ENCODE data around the gene TLL1. TPM values are rescaled to one million over a fixed set of nuclear protein-coding genes. Genes with fewer than 3 reads are reported as not detected.

The TLL1 gene
- total RNA-seq, 1 experiment from 2014 or later = not detected

DNA sequence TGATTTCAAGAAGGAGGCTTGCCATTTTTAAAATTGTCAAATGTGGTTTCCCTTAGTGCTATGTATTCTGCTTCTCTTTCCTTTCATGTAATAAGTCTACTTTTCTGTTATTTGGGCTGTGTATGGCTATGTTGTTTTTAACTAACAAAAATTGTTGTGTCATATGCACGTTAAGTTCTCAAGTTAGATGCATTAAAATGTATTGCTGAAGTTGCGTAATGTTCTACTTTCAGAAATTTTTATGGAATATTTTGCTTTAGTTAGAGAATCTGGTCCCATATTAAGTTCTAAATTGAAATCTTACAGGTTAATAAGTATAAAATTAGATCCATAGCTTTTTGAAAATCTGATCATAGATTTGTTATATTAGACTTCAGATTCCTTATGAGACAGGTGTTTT, 133.2 kb downstream of the TLL1 start:
- no peak overlapping the region for H3K4me2 ChIP-seq (ENCODE audit: insufficient read depth, insufficient read length, low read length)
- Mint-ChIP-seq H3K27ac (no peak overlapping the region), H3K36me3 (ENCODE audit: insufficient read depth in 1 of 3, low read depth in 3 of 3) (peaks cover 0 to 2% (median 0%) of the 10 kb centered on the region in 3 experiments; a peak in 1 of 7 replicates), H3K27me3 (ENCODE audit: low read depth) (no peaks in the 10 kb centered on the region), H3K9me3 (0 out of 5 replicates have a peak, but pooled peaks cover 0 to 2% of the 10 kb centered on the region in 2 experiments), H3K4me1 (no peaks in the 10 kb centered on the region), H3K4me3 (no peak overlapping the region)
- no peak overlapping the region for H3K18ac ChIP-seq (ENCODE audit: insufficient read length, low read depth, low read length)
- H3K9me3 ChIP-seq (ENCODE audit: control insufficient read depth, low read depth, low read length) = no peaks in the 10 kb centered on the region
- TF ChIP-seq, protein P1, sequence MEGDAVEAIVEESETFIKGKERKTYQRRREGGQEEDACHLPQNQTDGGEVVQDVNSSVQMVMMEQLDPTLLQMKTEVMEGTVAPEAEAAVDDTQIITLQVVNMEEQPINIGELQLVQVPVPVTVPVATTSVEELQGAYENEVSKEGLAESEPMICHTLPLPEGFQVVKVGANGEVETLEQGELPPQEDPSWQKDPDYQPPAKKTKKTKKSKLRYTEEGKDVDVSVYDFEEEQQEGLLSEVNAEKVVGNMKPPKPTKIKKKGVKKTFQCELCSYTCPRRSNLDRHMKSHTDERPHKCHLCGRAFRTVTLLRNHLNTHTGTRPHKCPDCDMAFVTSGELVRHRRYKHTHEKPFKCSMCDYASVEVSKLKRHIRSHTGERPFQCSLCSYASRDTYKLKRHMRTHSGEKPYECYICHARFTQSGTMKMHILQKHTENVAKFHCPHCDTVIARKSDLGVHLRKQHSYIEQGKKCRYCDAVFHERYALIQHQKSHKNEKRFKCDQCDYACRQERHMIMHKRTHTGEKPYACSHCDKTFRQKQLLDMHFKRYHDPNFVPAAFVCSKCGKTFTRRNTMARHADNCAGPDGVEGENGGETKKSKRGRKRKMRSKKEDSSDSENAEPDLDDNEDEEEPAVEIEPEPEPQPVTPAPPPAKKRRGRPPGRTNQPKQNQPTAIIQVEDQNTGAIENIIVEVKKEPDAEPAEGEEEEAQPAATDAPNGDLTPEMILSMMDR (conservative IDR thresholded peaks at IDR 0.05) = no peak
- H3K56ac ChIP-seq (ENCODE audit: insufficient read length, low read depth, low read length) = no peak overlapping the region
- H3K4ac ChIP-seq (ENCODE audit: low read depth, low read length) = no peak overlapping the region
- no peak overlapping the region for H2AK5ac ChIP-seq (ENCODE audit: insufficient read length, low read length)
- no peak overlapping the region for H3T11ph ChIP-seq (ENCODE audit: low read length)
- H2BK20ac ChIP-seq (ENCODE audit: low read depth, low read length, poor library complexity, severe bottlenecking) = no peak overlapping the region
- H4K5ac ChIP-seq (ENCODE audit: insufficient read length, low read depth, low read length) = no peak overlapping the region
- H4K91ac ChIP-seq (ENCODE audit: insufficient read length, low read depth, low read length) = no peak overlapping the region
- no peaks in the 10 kb centered on the region for H3K23me2 ChIP-seq (ENCODE audit: insufficient read length, low read depth, low read length, poor library complexity, severe bottlenecking)
- H3K79me1 ChIP-seq (ENCODE audit: insufficient read depth, low read depth, low read length, poor library complexity, severe bottlenecking) = no peaks in the 10 kb centered on the region
- H3K14ac ChIP-seq (ENCODE audit: insufficient read depth, low read length) = no peak overlapping the region
- no peak overlapping the region for H2BK12ac ChIP-seq (ENCODE audit: insufficient read length, low read depth, low read length)
- H3K27ac ChIP-seq (ENCODE audit: insufficient read length, low read depth, low read length) = no peak overlapping the region
- H2BK5ac ChIP-seq (ENCODE audit: insufficient read length, low read length) = no peak overlapping the region
- no peak overlapping the region for H2BK120ac ChIP-seq (ENCODE audit: low read depth, low read length, poor library complexity, severe bottlenecking)
- no CpG with 5 or more reads among the region's 2 CpGs for WGBS (ENCODE audit: extremely low coverage, insufficient read length, low lambda C conversion rate)
- H3K4me1 ChIP-seq (ENCODE audit: insufficient read depth, low read length) = no peaks in the 10 kb centered on the region
- H3K79me2 ChIP-seq (ENCODE audit: insufficient read depth, low read length) = no peaks in the 10 kb centered on the region
- no peak overlapping the region for H4K8ac ChIP-seq (replicated peaks; ENCODE audit: insufficient read length, low read depth, low read length)
- H4K20me1 ChIP-seq (ENCODE audit: control insufficient read depth, insufficient read depth, insufficient read length) = no peaks in the 10 kb centered on the region
- H3K9ac ChIP-seq (ENCODE audit: extremely low read depth, insufficient read length, low read length) = no peak overlapping the region
- H2BK15ac ChIP-seq (ENCODE audit: low read depth, low read length) = no peak overlapping the region
- H3K27me3 ChIP-seq (ENCODE audit: insufficient read depth, low read length) = no peaks in the 10 kb centered on the region
- no peak overlapping the region for H2AFZ ChIP-seq (ENCODE audit: low read length)
- DNase-seq = no peak
- no peak overlapping the region for H3K23ac ChIP-seq (ENCODE audit: insufficient read length, low read depth, low read length)
